ENCODE measurements around the gene RYK. TPM values are rescaled to one million over a fixed set of nuclear protein-coding genes. Genes with fewer than 3 reads are reported as not detected.

The RYK gene
- total RNA-seq, 4 donors from 2014 or later = 92.7 to 133 (median 115) TPM

DNA sequence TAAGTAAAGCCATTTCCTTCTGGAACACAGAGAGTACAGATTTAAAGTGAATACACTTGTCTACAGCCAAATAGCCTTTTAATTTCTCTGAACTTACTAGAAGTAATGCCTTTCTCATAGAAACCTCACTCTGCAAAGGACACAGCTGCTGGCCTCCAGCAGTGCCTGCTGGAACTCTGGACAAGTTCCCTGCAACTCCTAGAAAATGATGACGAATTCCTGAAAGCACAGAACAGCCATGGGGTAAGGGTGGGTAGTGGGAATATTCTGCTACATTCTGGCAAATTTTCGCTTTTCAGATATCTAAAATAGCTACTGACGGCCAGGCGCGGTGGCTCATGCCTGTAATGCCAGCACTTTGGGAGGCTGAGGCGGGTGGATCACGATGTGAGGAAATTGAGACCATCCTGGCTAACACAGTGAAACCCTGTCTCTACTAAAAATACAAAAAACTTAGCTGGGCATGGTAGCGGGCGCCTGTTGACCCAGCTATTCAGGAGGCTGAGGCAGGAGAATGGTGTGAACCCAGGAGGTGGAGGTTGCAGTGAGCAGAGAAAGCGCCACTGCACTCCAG lies 34.4 kb downstream of the RYK start:
- no peak for ATAC-seq
- H3K4me1 ChIP-seq = peaks cover 0 to 48% (median 0%) of the 10 kb centered on the region in 3 donors
- peaks cover 0 to 4% of the 10 kb centered on the region in 2 donors for H3K36me3 ChIP-seq
- no peaks in the 10 kb centered on the region for H3K27me3 ChIP-seq
- H3K9me3 ChIP-seq = no peaks in the 10 kb centered on the region
- H3K4me3 ChIP-seq = no peak overlapping the region
- TF ChIP-seq EP300 (IDR thresholded peaks at IDR 0.05) (no peak), POLR2AphosphoS5 (IDR thresholded peaks at IDR 0.05) (no peak), POLR2A (IDR thresholded peaks at IDR 0.05) (no peak)
- TF ChIP-seq, protein P1, sequence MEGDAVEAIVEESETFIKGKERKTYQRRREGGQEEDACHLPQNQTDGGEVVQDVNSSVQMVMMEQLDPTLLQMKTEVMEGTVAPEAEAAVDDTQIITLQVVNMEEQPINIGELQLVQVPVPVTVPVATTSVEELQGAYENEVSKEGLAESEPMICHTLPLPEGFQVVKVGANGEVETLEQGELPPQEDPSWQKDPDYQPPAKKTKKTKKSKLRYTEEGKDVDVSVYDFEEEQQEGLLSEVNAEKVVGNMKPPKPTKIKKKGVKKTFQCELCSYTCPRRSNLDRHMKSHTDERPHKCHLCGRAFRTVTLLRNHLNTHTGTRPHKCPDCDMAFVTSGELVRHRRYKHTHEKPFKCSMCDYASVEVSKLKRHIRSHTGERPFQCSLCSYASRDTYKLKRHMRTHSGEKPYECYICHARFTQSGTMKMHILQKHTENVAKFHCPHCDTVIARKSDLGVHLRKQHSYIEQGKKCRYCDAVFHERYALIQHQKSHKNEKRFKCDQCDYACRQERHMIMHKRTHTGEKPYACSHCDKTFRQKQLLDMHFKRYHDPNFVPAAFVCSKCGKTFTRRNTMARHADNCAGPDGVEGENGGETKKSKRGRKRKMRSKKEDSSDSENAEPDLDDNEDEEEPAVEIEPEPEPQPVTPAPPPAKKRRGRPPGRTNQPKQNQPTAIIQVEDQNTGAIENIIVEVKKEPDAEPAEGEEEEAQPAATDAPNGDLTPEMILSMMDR (IDR thresholded peaks at IDR 0.05) = no peak
- H3K27ac ChIP-seq = no peak overlapping the region
- 48 to 50% methylated on average over 1 to 9 of the region's 10 CpGs for WGBS, 2 donors (ENCODE audit: low coverage in 1 of 2)

DNA sequence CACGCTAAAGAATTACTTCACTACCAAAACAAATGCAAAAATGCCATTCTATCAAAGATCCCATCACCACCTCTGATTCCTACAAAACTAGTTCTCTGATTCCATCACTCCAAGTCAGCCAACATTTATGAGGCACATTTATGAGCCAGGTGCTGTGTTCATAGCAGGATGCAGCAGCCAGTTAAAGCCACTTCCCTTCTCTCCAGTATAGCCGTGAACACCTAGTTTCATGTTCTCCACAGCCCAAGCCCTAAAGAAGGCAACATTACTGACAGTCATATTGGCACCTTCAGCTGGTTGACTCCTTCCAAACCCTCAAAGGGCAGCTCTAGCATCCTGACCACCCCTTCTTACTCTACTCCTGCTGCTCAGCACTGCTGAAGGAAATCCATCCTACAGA lies 36.4 kb downstream of the RYK start:
- Histone ChIP-seq H3K4me1 (peaks cover 0 to 55% (median 0%) of the 10 kb centered on the region in 3 donors), H3K27me3 (no peaks in the 10 kb centered on the region), H3K36me3 (peaks cover 0 to 20% of the 10 kb centered on the region in 2 donors), H3K27ac (no peak overlapping the region), H3K4me3 (no peak overlapping the region), H3K9me3 (no peaks in the 10 kb centered on the region)
- ATAC-seq = no peak
- TF ChIP-seq EP300 (IDR thresholded peaks at IDR 0.05) (no peak), POLR2AphosphoS5 (IDR thresholded peaks at IDR 0.05) (no peak), POLR2A (IDR thresholded peaks at IDR 0.05) (no peak)
- TF ChIP-seq, protein P1 (IDR thresholded peaks at IDR 0.05) = no peak
- 88 to 96% methylated on average over 2 of the region's 2 CpGs for WGBS, 2 donors (ENCODE audit: low coverage in 1 of 2)

DNA sequence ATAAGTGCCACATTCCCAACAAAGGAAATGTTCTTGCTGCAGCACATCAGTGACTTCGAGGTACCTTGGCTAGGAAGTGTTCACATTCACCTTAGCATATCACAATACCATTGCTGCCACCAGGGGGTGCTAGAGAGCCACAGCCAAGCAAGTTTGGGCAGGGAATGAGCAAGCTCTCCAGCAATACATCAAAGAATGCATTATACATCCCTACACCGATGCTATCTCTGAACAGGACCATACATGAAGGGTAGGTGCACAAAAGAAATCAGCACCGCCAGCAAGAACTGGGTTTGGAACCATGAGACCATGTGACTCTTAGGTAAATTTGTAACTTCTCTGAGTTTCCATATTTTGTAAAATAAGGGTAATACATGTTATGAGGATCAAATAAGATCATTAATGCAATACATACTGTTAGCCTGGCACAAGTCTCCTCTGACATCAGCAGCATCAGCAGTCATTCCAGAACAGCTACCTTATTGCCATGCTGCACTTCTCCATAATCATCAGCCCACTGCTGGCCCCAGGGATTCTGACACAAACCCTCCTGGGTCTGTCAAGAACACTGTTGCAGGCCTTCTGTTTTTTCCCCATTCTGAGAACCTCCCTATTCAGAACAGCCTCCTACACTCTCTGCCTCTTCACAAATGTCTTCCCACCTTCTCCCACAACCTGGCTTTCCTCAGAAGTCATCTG lies 37.5 kb downstream of the RYK start:
- Histone ChIP-seq H3K27me3 (no peaks in the 10 kb centered on the region), H3K36me3 (peaks cover 0 to 31% of the 10 kb centered on the region in 2 donors), H3K27ac (no peak overlapping the region), H3K4me3 (no peak overlapping the region), H3K4me1 (peaks cover 0 to 55% (median 0%) of the 10 kb centered on the region in 3 donors), H3K9me3 (no peaks in the 10 kb centered on the region)
- WGBS, 2 donors (ENCODE audit: low coverage in 1 of 2) = 13 to 34% methylated on average over 2 to 3 of the region's 3 CpGs
- TF ChIP-seq, protein P1 (IDR thresholded peaks at IDR 0.05) = peak; percentile 95 to 97 (median 96)
- no peak for TF ChIP-seq POLR2A (IDR thresholded peaks at IDR 0.05)
- peak; percentile 74 for ATAC-seq

DNA sequence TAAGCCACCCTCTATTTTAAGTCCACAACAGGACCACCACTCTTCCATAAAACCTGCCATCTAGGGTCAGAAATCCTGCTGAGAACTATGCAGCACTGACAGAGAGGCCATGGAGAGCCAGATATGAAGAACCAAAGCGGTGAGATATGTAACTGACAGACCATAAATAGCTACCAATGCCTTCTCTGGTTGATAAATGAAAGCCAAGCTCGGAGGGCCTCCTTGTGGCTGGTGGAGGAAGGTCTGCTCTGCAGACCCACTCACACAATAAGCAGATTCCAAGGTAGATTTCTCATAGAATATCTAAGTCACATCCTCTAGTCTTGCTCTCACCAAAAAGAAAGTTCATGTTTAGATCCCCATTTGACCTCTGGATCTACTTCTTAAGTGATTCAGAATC lies 38.9 kb downstream of the RYK start:
- peaks cover 0 to 41% of the 10 kb centered on the region in 2 donors for H3K36me3 ChIP-seq
- H3K27ac ChIP-seq = no peak overlapping the region
- ATAC-seq = no peak
- no peak for TF ChIP-seq POLR2A (IDR thresholded peaks at IDR 0.05)
- TF ChIP-seq EP300 (IDR thresholded peaks at IDR 0.05) = no peak
- no peak for TF ChIP-seq POLR2AphosphoS5 (IDR thresholded peaks at IDR 0.05)
- TF ChIP-seq, protein P1 (IDR thresholded peaks at IDR 0.05) = peak; percentile 13 to 57 (median 40)
- WGBS, 2 donors (ENCODE audit: low coverage in 1 of 2) = 8 to 20% methylated on average over 2 of the region's 2 CpGs
- H3K27me3 ChIP-seq = no peaks in the 10 kb centered on the region
- H3K9me3 ChIP-seq = no peaks in the 10 kb centered on the region
- no peak overlapping the region for H3K4me3 ChIP-seq
- H3K4me1 ChIP-seq = peaks cover 0 to 55% (median 0%) of the 10 kb centered on the region in 3 donors

DNA sequence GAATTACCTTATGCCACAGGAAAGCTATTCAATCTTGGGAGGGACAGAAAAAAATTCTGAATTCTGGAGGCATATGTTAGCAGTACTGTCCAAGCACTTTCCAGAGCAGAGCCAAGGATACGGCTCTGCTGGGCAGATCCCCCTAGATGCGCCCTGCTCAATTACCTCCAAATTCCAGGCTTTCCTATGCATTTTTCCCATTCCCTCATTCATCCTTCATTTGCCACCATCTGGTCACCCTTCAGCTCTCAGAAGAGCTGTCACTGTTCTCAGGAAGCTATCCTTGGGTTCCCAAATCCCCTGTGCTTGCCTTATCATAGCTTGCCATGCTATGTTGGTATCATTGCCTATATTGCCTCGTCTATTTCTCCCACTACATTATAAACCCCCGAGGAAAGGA lies 45.2 kb downstream of the RYK start:
- Histone ChIP-seq H3K27ac (no peak overlapping the region), H3K9me3 (no peaks in the 10 kb centered on the region), H3K4me1 (no peaks in the 10 kb centered on the region), H3K36me3 (peaks cover 2 to 73% of the 10 kb centered on the region in 2 donors), H3K4me3 (no peak overlapping the region), H3K27me3 (no peaks in the 10 kb centered on the region)
- TF ChIP-seq POLR2A (IDR thresholded peaks at IDR 0.05) = no peak
- TF ChIP-seq POLR2AphosphoS5 (IDR thresholded peaks at IDR 0.05) = no peak
- TF ChIP-seq, protein P1 (IDR thresholded peaks at IDR 0.05) = no peak
- no peak for TF ChIP-seq EP300 (IDR thresholded peaks at IDR 0.05)
- ATAC-seq = no peak
- WGBS, 2 donors (ENCODE audit: low coverage in 1 of 2) = 92 to 100% methylated on average over 3 to 4 of the region's 4 CpGs

All from gastroesophageal sphincter (tissue), 4 donors.